ENCODE measurements around the gene FHOD3. TPM values are rescaled to one million over a fixed set of nuclear protein-coding genes. Genes with fewer than 3 reads are reported as not detected.
A peak's percentile ranks its signal among the peaks of the same experiment; 100 is the strongest.

The FHOD3 gene
- not detected for total RNA-seq

DNA sequence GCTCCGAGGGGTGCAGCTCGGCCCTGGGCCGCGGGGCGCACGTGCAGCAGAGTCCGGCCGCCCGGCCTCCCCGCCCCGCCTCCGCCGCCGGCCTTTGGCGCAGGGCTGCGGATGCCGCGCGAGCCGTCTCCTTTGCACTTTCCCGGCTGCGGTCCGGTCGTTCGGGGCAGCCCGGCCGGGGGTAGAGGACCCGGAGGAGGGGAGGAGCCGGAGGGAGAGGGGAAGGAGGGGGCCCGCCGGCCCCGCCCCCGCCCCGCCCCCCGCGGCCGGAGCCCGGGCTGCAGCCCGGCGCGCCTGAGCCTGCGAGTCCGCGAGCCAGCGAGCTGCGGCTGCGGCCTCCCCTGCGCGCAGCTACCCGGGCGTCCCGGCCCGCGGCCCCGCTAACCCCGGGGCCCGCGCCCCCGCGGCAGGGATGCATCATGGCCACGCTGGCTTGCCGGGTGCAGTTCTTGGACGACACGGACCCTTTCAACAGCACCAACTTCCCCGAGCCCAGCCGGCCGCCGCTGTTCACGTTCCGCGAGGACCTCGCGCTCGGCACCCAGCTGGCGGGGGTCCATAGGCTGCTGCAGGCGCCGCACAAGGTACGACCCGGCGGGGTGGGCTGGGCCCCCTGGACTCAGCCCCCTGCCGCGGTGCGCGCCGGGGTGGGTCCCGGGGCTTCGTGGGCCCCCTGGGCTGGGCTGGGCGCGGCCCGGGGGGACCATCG is at the start of gene FHOD3:
Gene FHOD3, plus strand, starts transcription at position 297 of the 709 bp plus-strand sequence. Its CDS starts 123 bp downstream, at position 420.
- Mint-ChIP-seq H3K9me3 (no peaks in the 10 kb centered on the region), H3K27me3 (peaks cover 13% of the 10 kb centered on the region), H3K4me1 (ENCODE audit: low read depth) (no peaks in the 10 kb centered on the region), H3K27ac (no peak within 1 kb of the TSS), H3K4me3 (peak within 1 kb of the TSS; percentile 25), H3K36me3 (ENCODE audit: low read depth) (no peaks in the 10 kb centered on the region)
- CTCF ChIA-PET, result interaction anchor here (2.1 to 3.1 kb wide), 2 partner anchors 13 to 202 kb away, joined by 4 to 9 read pairs; no protein-coding TSS in a partner anchor
- ATAC-seq, result peak; percentile 73
- POLR2A ChIA-PET, result no interaction called here
- intact Hi-C loops (cut with micrococcal nuclease), result no loop called here
- TF ChIP-seq, protein P1, sequence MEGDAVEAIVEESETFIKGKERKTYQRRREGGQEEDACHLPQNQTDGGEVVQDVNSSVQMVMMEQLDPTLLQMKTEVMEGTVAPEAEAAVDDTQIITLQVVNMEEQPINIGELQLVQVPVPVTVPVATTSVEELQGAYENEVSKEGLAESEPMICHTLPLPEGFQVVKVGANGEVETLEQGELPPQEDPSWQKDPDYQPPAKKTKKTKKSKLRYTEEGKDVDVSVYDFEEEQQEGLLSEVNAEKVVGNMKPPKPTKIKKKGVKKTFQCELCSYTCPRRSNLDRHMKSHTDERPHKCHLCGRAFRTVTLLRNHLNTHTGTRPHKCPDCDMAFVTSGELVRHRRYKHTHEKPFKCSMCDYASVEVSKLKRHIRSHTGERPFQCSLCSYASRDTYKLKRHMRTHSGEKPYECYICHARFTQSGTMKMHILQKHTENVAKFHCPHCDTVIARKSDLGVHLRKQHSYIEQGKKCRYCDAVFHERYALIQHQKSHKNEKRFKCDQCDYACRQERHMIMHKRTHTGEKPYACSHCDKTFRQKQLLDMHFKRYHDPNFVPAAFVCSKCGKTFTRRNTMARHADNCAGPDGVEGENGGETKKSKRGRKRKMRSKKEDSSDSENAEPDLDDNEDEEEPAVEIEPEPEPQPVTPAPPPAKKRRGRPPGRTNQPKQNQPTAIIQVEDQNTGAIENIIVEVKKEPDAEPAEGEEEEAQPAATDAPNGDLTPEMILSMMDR (IDR thresholded peaks at IDR 0.05), result no peak
- DNase-seq, result peak; percentile 20

DNA sequence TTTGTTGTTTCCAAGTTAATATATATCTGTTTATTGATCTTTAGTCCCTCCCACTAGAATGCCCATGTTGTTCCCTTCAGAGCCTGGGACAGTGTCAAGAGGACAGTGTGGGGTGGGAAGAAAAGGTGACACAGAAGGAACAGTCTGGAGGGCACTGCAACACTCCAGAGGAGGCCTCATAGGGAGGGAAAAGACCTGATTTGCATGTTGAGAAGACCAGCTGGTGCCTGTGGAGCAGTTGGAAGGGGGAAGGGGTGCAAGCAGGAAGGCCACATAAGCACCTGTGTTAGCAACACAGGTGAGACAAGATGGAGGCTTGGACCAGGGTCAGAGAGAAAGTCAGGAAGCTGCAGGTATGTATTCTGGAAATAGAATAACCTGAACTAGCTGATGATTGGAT is 48.1 kb upstream of the FHOD3 start:
- no peak overlapping the region for H3K4me3 Mint-ChIP-seq
- CTCF ChIA-PET, result no interaction called here
- H3K27me3 Mint-ChIP-seq, result peaks cover 28% of the 10 kb centered on the region
- H3K36me3 Mint-ChIP-seq (ENCODE audit: low read depth), result no peaks in the 10 kb centered on the region
- no peak for ATAC-seq
- DNase-seq, result no peak
- TF ChIP-seq, protein P1 (IDR thresholded peaks at IDR 0.05), result no peak
- H3K4me1 Mint-ChIP-seq (ENCODE audit: low read depth), result no peaks in the 10 kb centered on the region
- no peak overlapping the region for H3K27ac Mint-ChIP-seq
- intact Hi-C loops (cut with micrococcal nuclease), result no loop called here
- POLR2A ChIA-PET, result no interaction called here
- peaks cover 5% of the 10 kb centered on the region for H3K9me3 Mint-ChIP-seq

DNA sequence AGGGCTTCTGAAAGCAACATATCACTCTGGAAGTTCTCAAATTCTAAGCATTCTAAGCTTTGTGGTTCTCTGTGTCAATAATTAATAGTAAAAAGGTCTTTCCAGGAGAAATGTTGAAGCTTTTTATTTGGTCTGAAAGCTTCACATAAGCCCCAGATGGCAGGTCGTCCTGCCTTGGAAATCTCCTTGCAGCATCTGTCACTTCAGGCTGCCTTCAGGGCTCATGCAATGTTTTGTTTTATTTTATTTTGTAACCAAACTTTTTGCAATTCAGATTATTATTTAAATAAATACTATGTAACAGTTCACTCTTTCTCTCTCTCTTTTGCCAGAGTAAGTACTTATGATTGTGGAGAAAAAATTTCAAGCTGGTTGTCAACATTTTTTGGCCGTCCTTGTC is 46.7 kb upstream of the FHOD3 start:
- intact Hi-C loops (cut with micrococcal nuclease), result no loop called here
- Mint-ChIP-seq H3K4me3 (no peak overlapping the region), H3K9me3 (peaks cover under 1% of the 10 kb centered on the region), H3K27me3 (peaks cover 20% of the 10 kb centered on the region), H3K4me1 (ENCODE audit: low read depth) (no peaks in the 10 kb centered on the region), H3K36me3 (ENCODE audit: low read depth) (no peaks in the 10 kb centered on the region), H3K27ac (no peak overlapping the region)
- ATAC-seq (no peak), DNase-seq (no peak)
- TF ChIP-seq, protein P1 (IDR thresholded peaks at IDR 0.05), result no peak
- POLR2A ChIA-PET, result no interaction called here
- CTCF ChIA-PET, result no interaction called here

DNA sequence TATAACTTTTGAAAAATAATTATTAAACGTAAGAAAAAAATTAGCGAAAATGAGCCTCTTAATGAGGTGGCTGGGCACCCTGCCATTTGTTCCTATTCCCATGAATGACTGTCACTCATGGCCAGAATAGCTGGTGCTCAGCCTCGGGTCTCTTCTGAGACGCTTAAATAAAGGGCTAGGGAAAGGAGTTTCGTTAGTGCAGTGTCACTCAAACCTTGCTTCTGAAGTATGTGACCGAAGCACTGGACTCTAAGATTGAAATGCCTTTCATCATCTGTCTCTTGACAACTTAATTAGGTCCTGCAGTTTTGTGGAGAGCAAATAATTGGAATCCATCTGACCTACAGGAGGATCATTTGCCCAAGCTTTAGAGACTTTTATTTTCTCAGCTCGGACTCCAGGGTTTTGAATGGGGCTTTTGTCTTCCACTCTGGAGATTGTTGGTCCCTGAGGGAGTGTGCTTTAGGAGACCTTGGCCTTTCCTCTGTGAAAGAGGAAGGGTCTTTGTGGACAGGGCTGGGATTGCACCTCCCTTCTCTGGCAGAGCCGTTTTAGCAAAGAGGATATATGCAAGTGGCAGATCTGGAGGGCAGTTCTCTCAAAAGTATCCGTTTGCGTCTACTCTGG is 42.3 kb upstream of the FHOD3 start:
- Mint-ChIP-seq H3K27me3 (peaks cover 8% of the 10 kb centered on the region), H3K4me3 (no peak overlapping the region), H3K9me3 (no peaks in the 10 kb centered on the region), H3K36me3 (ENCODE audit: low read depth) (no peaks in the 10 kb centered on the region), H3K4me1 (ENCODE audit: low read depth) (no peaks in the 10 kb centered on the region), H3K27ac (no peak overlapping the region)
- intact Hi-C loops (cut with micrococcal nuclease), result no loop called here
- CTCF ChIA-PET, result no interaction called here
- TF ChIP-seq, protein P1 (IDR thresholded peaks at IDR 0.05), result no peak
- DNase-seq (no peak), ATAC-seq (no peak)
- POLR2A ChIA-PET, result no interaction called here

DNA sequence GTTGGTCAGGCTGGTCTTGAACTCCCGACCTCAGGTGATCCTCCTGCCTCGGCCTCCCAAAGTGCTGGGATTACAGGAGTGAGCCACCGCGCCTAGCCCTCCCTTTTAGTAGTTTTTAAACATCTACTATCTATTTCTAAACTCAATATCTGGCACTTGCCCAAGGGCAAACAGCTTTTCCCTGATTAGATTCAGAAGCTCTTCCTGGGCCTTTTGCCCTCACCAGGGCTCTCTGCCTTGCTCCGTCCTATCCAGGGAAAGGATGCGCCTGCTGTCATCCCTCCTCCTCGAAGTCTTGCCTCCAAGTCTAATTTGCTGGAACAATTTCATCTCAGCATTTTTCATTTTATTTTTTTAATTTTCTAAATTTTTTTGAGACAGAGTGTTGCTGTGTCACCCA is 41.4 kb upstream of the FHOD3 start:
- Mint-ChIP-seq H3K4me1 (ENCODE audit: low read depth) (no peaks in the 10 kb centered on the region), H3K4me3 (no peak overlapping the region), H3K9me3 (no peaks in the 10 kb centered on the region), H3K36me3 (ENCODE audit: low read depth) (no peaks in the 10 kb centered on the region), H3K27ac (no peak overlapping the region), H3K27me3 (peaks cover 7% of the 10 kb centered on the region)
- DNase-seq (no peak), ATAC-seq (no peak)
- ChIA-PET POLR2A (no interaction called here), CTCF (no interaction called here)
- TF ChIP-seq, protein P1 (IDR thresholded peaks at IDR 0.05), result no peak
- intact Hi-C loops (cut with micrococcal nuclease), result no loop called here
